GM12873 (cell line): ENCODE data around the gene DPEP3.
"Not testable (repeated sequence)": the region's sequence is repeated elsewhere in the genome, so short reads cannot be mapped to it uniquely, and the experiment has no call there.

ENCODE experiments used
- TF ChIP-seq, protein P1 (sequence below): IDR thresholded peaks from 2 replicates; pipeline ENCODE4 v1.5.1; 2012; ENCODE audit warnings: low read depth, mild to moderate bottlenecking, moderate library complexity, low read length, control low read depth; ENCODE audit not compliant: insufficient read depth; ENCODE audit errors: missing control alignments

The DPEP3 gene

DNA sequence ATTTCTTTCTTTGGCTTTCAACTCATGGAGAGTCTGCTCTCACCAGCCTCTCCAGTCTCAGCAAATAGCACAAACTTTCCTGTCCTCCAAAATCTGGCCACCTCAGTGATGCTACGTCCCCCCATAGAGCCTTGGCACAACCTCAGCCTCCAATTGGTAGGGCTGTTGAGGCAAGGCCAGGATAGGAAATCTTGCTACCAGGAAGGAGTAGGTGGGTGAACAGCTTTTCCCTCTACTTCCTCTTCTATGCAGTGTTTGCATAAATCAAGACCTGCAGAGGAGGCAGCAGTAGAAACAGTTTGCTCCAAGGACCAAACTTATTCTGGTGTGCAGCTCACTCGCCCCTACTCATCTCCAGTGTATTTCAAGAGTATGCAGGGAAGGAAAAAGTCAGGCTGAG lies 19.7 kb upstream of the DPEP3 start:
- TF ChIP-seq, protein P1, sequence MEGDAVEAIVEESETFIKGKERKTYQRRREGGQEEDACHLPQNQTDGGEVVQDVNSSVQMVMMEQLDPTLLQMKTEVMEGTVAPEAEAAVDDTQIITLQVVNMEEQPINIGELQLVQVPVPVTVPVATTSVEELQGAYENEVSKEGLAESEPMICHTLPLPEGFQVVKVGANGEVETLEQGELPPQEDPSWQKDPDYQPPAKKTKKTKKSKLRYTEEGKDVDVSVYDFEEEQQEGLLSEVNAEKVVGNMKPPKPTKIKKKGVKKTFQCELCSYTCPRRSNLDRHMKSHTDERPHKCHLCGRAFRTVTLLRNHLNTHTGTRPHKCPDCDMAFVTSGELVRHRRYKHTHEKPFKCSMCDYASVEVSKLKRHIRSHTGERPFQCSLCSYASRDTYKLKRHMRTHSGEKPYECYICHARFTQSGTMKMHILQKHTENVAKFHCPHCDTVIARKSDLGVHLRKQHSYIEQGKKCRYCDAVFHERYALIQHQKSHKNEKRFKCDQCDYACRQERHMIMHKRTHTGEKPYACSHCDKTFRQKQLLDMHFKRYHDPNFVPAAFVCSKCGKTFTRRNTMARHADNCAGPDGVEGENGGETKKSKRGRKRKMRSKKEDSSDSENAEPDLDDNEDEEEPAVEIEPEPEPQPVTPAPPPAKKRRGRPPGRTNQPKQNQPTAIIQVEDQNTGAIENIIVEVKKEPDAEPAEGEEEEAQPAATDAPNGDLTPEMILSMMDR: no peak

DNA sequence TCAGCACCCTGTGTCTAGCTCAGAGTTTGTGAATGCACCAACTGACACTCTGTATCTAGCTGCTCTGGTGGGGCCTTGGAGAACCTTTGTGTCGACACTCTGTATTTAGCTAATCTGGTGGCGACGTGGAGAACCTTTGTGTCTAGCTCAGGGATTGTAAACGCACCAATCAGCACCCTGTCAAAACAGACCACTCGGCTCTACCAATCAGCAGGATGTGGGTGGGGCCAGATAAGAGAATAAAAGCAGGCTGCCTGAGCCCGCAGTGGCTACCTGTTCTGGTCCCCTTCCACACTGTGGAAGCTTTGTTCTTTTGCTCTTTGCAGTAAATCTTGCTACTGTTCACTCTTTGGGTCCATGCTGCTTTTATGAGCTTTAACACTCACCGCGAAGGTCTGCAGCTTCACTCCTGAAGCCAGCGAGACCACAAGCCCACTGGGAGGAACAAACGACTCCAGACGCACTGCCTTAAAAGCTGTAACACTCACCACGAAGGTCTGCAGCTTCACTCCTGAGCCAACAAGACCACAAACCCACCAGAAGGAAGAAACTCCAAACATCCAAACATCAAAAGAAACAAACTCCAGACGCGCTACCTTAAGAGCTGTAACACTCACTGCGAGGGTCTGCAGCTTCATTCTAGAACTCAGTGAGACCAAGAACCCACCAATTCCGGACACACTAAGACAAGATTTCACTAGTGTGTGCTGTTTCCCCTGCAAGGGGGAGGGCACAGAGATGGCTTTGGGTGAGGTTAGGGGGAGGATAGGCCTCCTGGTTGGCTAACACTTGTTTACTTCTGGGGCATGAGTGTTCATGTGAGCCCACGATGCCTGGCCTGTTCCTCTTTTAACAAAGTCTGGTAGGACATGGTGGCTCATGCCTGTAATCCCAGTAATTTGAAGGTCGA lies 18.7 kb upstream of the DPEP3 start, which contains the start of gene DPEP2:
DPEP2 (minus strand) TSS at position 706 of the 910 bp plus-strand sequence. CDS start 6,272 bp downstream, outside the sequence.
- TF ChIP-seq, protein P1: not testable (repeated sequence)

- TF ChIP-seq, protein P1: no peak
These were observed 16.4 kb upstream of the DPEP3 start for GRCh38 chr16:67996666-67997065.

DNA sequence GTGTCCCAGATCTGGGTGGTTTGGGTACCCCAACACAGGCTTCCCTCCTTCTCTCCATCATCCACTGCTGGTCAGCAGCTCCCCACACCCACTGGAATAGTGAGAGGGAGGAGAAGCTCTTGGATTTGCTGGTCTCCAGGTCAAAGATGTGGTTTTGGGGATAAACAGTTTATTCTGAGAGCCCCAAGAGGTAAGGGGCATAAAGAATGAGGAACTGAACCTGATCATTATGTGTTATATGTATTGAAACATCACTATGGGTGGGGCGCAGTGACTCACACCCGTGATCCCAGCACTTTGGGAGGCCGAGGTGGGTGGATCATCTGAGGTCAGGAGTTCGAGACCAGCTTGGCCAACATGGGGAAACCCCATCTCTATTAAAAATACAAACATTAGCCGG lies 15.1 kb upstream of the DPEP3 start:
- TF ChIP-seq, protein P1: no peak

DNA sequence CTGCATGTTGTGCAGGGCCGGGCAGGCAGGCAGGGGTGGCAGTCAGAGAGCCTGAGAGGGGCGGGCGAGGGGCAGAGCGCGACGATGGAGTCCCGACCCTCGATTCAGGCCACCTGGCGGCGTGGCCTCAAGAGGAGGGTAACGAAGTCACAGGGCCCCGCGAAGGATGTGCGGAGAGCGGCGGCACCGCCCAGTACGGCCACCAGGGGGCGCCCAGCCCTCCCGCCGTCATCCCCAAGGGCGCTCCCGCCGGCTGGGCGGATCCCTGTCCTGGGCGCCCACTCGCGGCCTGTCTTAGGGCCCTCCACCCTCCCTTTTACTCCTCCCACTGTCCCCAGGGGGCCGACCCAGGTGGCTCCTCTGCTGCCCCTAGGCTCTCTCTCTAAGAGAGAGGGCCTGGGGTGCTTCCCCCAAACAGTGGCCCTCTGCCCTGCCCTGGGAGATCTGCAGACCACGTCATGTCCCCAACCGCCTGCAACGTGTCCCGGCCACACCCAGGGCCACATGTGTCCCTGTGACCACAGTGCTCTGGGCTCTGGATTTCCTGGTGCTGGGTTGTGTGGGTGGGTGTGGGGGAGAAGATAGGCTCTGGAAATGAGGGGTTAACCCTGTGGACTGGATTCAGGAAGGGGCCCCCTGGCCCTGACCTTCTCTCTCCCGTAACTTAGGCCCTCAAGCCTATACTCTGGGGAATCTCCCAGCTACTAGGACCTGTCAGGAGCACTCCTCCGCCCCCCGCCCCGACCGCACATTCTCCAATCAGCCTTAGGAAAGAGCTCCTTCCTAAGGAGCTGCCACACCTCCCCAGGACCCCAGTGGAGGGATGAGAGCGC lies 13.1 kb upstream of the DPEP3 start:
- TF ChIP-seq, protein P1: peak; percentile 97

DNA sequence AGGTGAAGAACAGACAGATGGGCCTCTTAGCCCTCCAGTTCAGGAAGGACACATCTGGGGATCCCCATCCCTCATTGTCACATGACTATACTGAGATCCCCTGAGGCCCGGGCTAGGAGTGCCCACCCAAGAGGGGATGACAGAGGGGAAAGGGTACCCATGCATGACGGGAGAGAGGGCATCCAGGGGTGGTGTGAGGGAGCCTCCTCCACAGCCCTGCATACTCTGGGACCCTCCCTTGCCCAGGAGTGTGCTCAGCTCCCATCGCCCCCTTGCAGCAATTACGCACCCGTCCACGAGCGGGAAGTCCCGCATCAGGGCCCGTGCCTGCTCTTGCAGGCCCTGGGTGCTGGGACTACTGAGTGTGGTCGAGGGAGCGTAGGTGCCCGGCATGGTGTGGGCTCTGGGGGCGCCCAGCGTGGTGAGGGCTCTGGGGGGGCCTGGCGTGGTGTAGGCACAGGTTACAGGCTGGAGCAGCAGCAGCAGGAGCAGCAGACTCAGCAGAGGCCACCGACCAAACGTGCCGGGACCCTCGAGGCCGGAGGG lies 12.4 kb upstream of the DPEP3 start:
- TF ChIP-seq, protein P1: no peak

DNA sequence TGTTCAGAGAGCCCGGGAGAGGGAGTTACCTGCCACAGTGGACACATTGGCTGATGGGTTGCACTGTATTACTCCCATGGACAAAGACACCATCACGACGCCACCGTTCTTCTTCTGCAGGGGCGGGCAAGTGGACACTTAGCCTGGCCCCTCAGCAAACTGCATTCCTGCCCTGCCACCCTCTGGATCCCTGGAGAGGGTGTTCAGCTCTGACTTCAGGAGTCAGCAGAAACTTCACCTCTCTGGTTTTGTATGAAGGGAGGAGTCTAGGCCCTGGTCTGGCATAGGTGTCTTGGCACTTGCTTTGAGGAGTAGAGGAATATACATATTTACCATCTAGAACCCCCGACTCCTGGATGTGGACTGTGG lies 9.7 kb upstream of the DPEP3 start:
- TF ChIP-seq, protein P1: no peak
